GM18858 (cell line): ENCODE measurements around the gene C14orf93.

Source experiments
- ATAC-seq: cut with Tn5 transposase; IDR thresholded peaks from one replicate; pipeline ENCODE4 v1.9.1; 2021; ENCODE audit not compliant: unreplicated experiment

Gene C14orf93

GRCh38 chr14:23009939-23010726 is at the start of gene C14orf93:
Gene C14orf93, minus strand, starts transcription at chr14:23010143. Its CDS starts 11,120 bp downstream, at chr14:22999023.
- ATAC-seq, result no peak

GRCh38 chr14:23058654-23059504 is 48.9 kb upstream of the C14orf93 start:
- ATAC-seq, result no peak

GRCh38 chr14:23057757-23058653 is 48.1 kb upstream of the C14orf93 start:
- ATAC-seq, result peak; percentile 50

- ATAC-seq, result no peak
These were observed 47.2 kb upstream of the C14orf93 start, which contains the start of gene CDH24 for GRCh38 chr14:23056956-23057756. Gene CDH24, minus strand, starts transcription at chr14:23057520. Its CDS starts 1,787 bp downstream, at chr14:23055733.

GRCh38 chr14:23056145-23056955 is 46.4 kb upstream of the C14orf93 start:
- no peak for ATAC-seq

- no peak for ATAC-seq
These were observed 45.7 kb upstream of the C14orf93 start for GRCh38 chr14:23055621-23056144.

GRCh38 chr14:23055147-23055550 is 45.2 kb upstream of the C14orf93 start:
- no peak for ATAC-seq

GRCh38 chr14:23054000-23054811 is 44.3 kb upstream of the C14orf93 start:
- no peak for ATAC-seq

GRCh38 chr14:23053426-23053825 is 43.5 kb upstream of the C14orf93 start:
- ATAC-seq, result no peak

GRCh38 chr14:23052671-23053070 is 42.7 kb upstream of the C14orf93 start:
- no peak for ATAC-seq

- no peak for ATAC-seq
These were observed 42.3 kb upstream of the C14orf93 start for GRCh38 chr14:23052182-23052623.

- ATAC-seq, result no peak
These were observed 41.5 kb upstream of the C14orf93 start for GRCh38 chr14:23051141-23052057.

GRCh38 chr14:23049011-23049410 is 39.1 kb upstream of the C14orf93 start:
- no peak for ATAC-seq

GRCh38 chr14:23047751-23048693 is 38.1 kb upstream of the C14orf93 start:
- ATAC-seq, result no peak

- no peak for ATAC-seq
These were observed 37.2 kb upstream of the C14orf93 start for GRCh38 chr14:23047034-23047634.
